GM13977 (cell line): ENCODE data around the gene COL13A1.

Experiments used
- DNase-seq: peaks from one replicate; pipeline ENCODE4 v3.0.0; 2012; ENCODE audit warnings: low spot score
- in situ Hi-C: fragments of 300-500 bp; cut with MboI; formaldehyde crosslinking; loops from one replicate; pipeline ENCODE4 v1.12.0; 2022; ENCODE audit warnings: low sequenced_read_pairs, low pct_unique_long_range_greater_than_20kb, mixed read lengths, inconsistent platforms; ENCODE audit not compliant: unreplicated experiment
- TF ChIP-seq, protein P1 (sequence below): IDR thresholded peaks from 2 replicates; pipeline ENCODE4 v1.5.1; 2012; ENCODE audit warnings: mild to moderate bottlenecking, control low read depth; ENCODE audit not compliant: insufficient read depth; ENCODE audit errors: extremely low read depth, missing control alignments

The COL13A1 gene

GRCh38 chr10:69902835-69903535 is 101.3 kb downstream of the COL13A1 start:
- DNase-seq = no peak
- in situ Hi-C loops = no loop called here

DNA sequence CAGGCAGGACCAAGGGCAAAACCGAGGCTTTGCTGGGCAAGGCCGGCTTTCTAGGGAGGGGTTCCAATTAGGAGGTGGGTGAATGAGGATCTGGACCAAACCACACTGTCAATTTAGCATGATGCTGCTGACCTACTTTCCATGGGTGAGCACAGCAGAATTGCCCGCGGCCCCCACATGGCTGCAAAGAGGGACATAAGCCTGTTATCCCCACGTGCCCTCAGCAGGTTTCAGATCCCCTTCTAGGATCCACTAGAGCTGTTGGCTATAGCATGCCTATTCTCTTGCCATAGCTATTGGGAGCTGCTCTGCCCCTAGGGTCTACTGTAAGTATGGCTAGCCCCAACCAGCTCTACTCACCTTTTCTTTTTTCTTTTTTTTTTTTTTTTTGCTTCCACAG is 102.8 kb downstream of the COL13A1 start:
- DNase-seq = no peak
- TF ChIP-seq, protein P1, sequence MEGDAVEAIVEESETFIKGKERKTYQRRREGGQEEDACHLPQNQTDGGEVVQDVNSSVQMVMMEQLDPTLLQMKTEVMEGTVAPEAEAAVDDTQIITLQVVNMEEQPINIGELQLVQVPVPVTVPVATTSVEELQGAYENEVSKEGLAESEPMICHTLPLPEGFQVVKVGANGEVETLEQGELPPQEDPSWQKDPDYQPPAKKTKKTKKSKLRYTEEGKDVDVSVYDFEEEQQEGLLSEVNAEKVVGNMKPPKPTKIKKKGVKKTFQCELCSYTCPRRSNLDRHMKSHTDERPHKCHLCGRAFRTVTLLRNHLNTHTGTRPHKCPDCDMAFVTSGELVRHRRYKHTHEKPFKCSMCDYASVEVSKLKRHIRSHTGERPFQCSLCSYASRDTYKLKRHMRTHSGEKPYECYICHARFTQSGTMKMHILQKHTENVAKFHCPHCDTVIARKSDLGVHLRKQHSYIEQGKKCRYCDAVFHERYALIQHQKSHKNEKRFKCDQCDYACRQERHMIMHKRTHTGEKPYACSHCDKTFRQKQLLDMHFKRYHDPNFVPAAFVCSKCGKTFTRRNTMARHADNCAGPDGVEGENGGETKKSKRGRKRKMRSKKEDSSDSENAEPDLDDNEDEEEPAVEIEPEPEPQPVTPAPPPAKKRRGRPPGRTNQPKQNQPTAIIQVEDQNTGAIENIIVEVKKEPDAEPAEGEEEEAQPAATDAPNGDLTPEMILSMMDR = no peak
- in situ Hi-C loops = no loop called here

More at GRCh38 chr10:69902835-69903535, 101.3 kb downstream of the COL13A1 start:
- TF ChIP-seq, protein P1 = no peak

GRCh38 chr10:69906425-69906824 is 104.7 kb downstream of the COL13A1 start:
- TF ChIP-seq, protein P1 = no peak
- in situ Hi-C loops = no loop called here
- no peak for DNase-seq

- in situ Hi-C loops = no loop called here
- DNase-seq = no peak
- TF ChIP-seq, protein P1 = no peak
These were observed 105.8 kb downstream of the COL13A1 start for GRCh38 chr10:69907517-69907916.

- in situ Hi-C loops = no loop called here
- TF ChIP-seq, protein P1 = no peak
- DNase-seq = no peak
These were observed 106.4 kb downstream of the COL13A1 start for GRCh38 chr10:69908124-69908523.

- TF ChIP-seq, protein P1 = no peak
- in situ Hi-C loops = no loop called here
- DNase-seq = no peak
These were observed 108.9 kb downstream of the COL13A1 start for GRCh38 chr10:69910561-69910960.
